ENCODE measurements around the gene ASB11.

GRCh38 chrX:15298201-15298600 lies 17.2 kb downstream of the ASB11 start:
- no peak for TF ChIP-seq CTCF (IDR thresholded peaks at IDR 0.05; ENCODE audit: poor library complexity, severe bottlenecking)
- no peak for TF ChIP-seq POLR2AphosphoS5 (IDR thresholded peaks at IDR 0.05)
- no peak for TF ChIP-seq EZH2 (IDR thresholded peaks at IDR 0.05; ENCODE audit: borderline replicate concordance, insufficient read depth, low read length, poor library complexity, severe bottlenecking)
- no peak for TF ChIP-seq SMC3 (conservative IDR thresholded peaks at IDR 0.05; ENCODE audit: poor library complexity)
- TF ChIP-seq REST (IDR thresholded peaks at IDR 0.05; ENCODE audit: borderline replicate concordance) = no peak
